GM19351 (cell line): Measurements from ENCODE around the gene NECTIN4.
A peak's percentile ranks its signal among the peaks of the same experiment; 100 is the strongest.
"Not testable (repeated sequence)": the region's sequence is repeated elsewhere in the genome, so short reads cannot be mapped to it uniquely, and the experiment has no call there.

Experiments used
- ATAC-seq: cut with Tn5 transposase; IDR thresholded peaks from one replicate; pipeline ENCODE4 v1.9.1; 2021; ENCODE audit warnings: mild to moderate bottlenecking, moderate library complexity; ENCODE audit not compliant: unreplicated experiment

The NECTIN4 gene

GRCh38 chr1:161082996-161083747 is 6.2 kb downstream of the NECTIN4 start:
- no peak for ATAC-seq

GRCh38 chr1:161082483-161082882 is 6.9 kb downstream of the NECTIN4 start:
- no peak for ATAC-seq

GRCh38 chr1:161081519-161081918 is 7.8 kb downstream of the NECTIN4 start:
- no peak for ATAC-seq

- no peak for ATAC-seq
Measured at GRCh38 chr1:161080441-161081405, 8.6 kb downstream of the NECTIN4 start.

GRCh38 chr1:161079436-161080110 is 9.8 kb downstream of the NECTIN4 start:
- ATAC-seq: no peak

GRCh38 chr1:161077426-161077825 is 11.9 kb downstream of the NECTIN4 start:
- ATAC-seq: no peak

- no peak for ATAC-seq
Measured at GRCh38 chr1:161076410-161076809, 12.9 kb downstream of the NECTIN4 start.

- no peak for ATAC-seq
Measured at GRCh38 chr1:161074676-161075368, 14.5 kb downstream of the NECTIN4 start.

- ATAC-seq: no peak
Measured at GRCh38 chr1:161073474-161074121, 15.8 kb downstream of the NECTIN4 start.

GRCh38 chr1:161072751-161073449 is 16.5 kb downstream of the NECTIN4 start:
- ATAC-seq: no peak

GRCh38 chr1:161071886-161072371 is 17.4 kb downstream of the NECTIN4 start:
- ATAC-seq: no peak

- no peak for ATAC-seq
Measured at GRCh38 chr1:161070761-161071160, 18.6 kb downstream of the NECTIN4 start.

GRCh38 chr1:161069731-161070270 is 19.6 kb downstream of the NECTIN4 start, which contains the start of gene ARHGAP30:
ARHGAP30 (minus strand) TSS chr1:161069891; CDS start chr1:161069624, 267 bp downstream.
- ATAC-seq: peak; percentile 90

GRCh38 chr1:161069241-161069640 is 20.1 kb downstream of the NECTIN4 start:
- ATAC-seq: peak; percentile 3

GRCh38 chr1:161068306-161069234 is 20.8 kb downstream of the NECTIN4 start:
- ATAC-seq: peak; percentile 50

- ATAC-seq: no peak
Measured at GRCh38 chr1:161066694-161067093, 22.7 kb downstream of the NECTIN4 start.

GRCh38 chr1:161065681-161066080 is 23.7 kb downstream of the NECTIN4 start:
- ATAC-seq: not testable (repeated sequence)

GRCh38 chr1:161063936-161064335 is 25.4 kb downstream of the NECTIN4 start:
- ATAC-seq: not testable (repeated sequence)
